Ishikawa (cell line): Measurements from ENCODE around the gene SLC25A45.

Source experiments
- CEBPB ChIP-seq: IDR thresholded peaks from 2 replicates; pipeline ENCODE4 v1.6.1; 2012
- CREB1 ChIP-seq: IDR thresholded peaks from 2 replicates; pipeline ENCODE4 v1.6.1; 2012; ENCODE audit warnings: low read depth
- EGR1 ChIP-seq: IDR thresholded peaks from 2 replicates; pipeline ENCODE4 v1.6.1; 2012
- EP300 ChIP-seq: IDR thresholded peaks from 2 replicates; pipeline ENCODE4 v1.6.1; 2012; ENCODE audit warnings: borderline replicate concordance
- FOXM1 ChIP-seq: IDR thresholded peaks from 2 replicates; pipeline ENCODE4 v1.6.1; 2012; ENCODE audit warnings: low read depth, borderline replicate concordance
- NFIC ChIP-seq: IDR thresholded peaks from 2 replicates; pipeline ENCODE4 v1.6.1; 2012
- RAD21 ChIP-seq: IDR thresholded peaks from 2 replicates; pipeline ENCODE4 v1.6.1; 2012; ENCODE audit warnings: low read depth
- TAF1 ChIP-seq: IDR thresholded peaks from 2 replicates; pipeline ENCODE4 v1.6.1; 2012; ENCODE audit warnings: low read depth, mild to moderate bottlenecking
- TCF12 ChIP-seq: IDR thresholded peaks from 2 replicates; pipeline ENCODE4 v1.6.1; 2012; ENCODE audit warnings: low read depth
- TEAD4 ChIP-seq: IDR thresholded peaks from 2 replicates; pipeline ENCODE4 v1.6.1; 2012
- YY1 ChIP-seq: IDR thresholded peaks from 2 replicates; pipeline ENCODE4 v1.6.1; 2012; ENCODE audit warnings: low read depth
- ZBTB7A ChIP-seq: IDR thresholded peaks from 2 replicates; pipeline ENCODE4 v1.6.1; 2012; ENCODE audit warnings: low read depth
- TF ChIP-seq, protein P1 (sequence below): IDR thresholded peaks from 2 replicates; pipeline ENCODE4 v1.6.1; 2012; ENCODE audit warnings: low read depth, mild to moderate bottlenecking
- TF ChIP-seq, protein P2 (sequence below): IDR thresholded peaks from 2 replicates; pipeline ENCODE4 v1.6.1; 2012
- TF ChIP-seq, protein P3 (sequence below): IDR thresholded peaks from 2 replicates; pipeline ENCODE4 v1.6.1; 2012

The SLC25A45 gene

DNA sequence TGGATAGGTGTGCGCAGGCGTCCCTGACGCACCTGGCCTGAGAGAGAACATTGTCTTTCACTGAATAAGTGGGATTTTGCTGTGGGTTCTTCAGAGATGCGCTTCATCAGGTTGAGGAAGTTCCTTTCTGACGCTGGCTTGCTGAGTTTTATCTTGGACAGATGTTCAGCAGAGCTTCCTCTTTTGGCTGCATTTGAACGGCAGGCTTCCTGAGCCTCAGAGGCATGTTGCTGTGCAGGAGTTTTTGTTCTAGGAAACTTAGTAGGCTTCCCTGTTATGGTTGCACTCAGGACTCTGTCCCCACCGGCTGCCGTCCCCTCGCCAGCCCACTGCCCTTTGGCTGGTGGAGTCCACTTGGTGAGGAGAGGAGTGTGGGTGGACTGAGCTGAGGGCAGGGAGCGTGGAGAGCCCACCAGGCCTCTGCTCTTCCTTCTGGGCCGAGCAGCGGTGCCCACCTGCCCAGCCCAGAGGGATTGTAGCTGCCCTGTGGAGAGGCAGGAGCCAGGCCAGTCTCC lies 21.2 kb upstream of the SLC25A45 start:
- TF ChIP-seq TAF1 (no peak), CREB1 (no peak), NFIC (no peak), TEAD4 (no peak), EP300 (no peak), CEBPB (no peak), EGR1 (no peak), YY1 (no peak), FOXM1 (no peak), ZBTB7A (no peak), TCF12 (no peak), RAD21 (no peak)
- TF ChIP-seq, protein P1, sequence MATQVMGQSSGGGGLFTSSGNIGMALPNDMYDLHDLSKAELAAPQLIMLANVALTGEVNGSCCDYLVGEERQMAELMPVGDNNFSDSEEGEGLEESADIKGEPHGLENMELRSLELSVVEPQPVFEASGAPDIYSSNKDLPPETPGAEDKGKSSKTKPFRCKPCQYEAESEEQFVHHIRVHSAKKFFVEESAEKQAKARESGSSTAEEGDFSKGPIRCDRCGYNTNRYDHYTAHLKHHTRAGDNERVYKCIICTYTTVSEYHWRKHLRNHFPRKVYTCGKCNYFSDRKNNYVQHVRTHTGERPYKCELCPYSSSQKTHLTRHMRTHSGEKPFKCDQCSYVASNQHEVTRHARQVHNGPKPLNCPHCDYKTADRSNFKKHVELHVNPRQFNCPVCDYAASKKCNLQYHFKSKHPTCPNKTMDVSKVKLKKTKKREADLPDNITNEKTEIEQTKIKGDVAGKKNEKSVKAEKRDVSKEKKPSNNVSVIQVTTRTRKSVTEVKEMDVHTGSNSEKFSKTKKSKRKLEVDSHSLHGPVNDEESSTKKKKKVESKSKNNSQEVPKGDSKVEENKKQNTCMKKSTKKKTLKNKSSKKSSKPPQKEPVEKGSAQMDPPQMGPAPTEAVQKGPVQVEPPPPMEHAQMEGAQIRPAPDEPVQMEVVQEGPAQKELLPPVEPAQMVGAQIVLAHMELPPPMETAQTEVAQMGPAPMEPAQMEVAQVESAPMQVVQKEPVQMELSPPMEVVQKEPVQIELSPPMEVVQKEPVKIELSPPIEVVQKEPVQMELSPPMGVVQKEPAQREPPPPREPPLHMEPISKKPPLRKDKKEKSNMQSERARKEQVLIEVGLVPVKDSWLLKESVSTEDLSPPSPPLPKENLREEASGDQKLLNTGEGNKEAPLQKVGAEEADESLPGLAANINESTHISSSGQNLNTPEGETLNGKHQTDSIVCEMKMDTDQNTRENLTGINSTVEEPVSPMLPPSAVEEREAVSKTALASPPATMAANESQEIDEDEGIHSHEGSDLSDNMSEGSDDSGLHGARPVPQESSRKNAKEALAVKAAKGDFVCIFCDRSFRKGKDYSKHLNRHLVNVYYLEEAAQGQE: no peak
- TF ChIP-seq, protein P2, sequence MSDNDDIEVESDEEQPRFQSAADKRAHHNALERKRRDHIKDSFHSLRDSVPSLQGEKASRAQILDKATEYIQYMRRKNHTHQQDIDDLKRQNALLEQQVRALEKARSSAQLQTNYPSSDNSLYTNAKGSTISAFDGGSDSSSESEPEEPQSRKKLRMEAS: no peak
- TF ChIP-seq, protein P3, sequence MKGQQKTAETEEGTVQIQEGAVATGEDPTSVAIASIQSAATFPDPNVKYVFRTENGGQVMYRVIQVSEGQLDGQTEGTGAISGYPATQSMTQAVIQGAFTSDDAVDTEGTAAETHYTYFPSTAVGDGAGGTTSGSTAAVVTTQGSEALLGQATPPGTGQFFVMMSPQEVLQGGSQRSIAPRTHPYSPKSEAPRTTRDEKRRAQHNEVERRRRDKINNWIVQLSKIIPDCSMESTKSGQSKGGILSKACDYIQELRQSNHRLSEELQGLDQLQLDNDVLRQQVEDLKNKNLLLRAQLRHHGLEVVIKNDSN: no peak

DNA sequence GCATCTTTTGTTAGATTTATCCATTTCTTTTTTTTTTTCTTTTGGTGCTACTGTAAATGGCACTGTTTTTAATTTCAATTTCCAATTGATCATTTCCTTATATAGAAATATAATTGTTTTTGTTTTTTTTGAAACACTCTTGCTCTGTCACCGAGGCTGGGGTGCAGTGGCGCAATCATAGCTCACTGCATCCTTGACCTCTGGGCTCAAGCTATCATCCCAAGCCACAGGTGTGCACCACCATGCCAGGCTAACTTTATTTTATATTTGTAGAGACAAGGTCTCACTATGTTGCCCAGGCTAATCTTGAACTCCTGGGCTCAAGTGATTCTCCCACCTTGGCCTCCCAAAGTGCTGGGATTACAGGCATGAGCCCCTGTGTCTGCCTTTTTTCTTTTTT lies 20.3 kb upstream of the SLC25A45 start:
- TF ChIP-seq EP300: no peak
- no peak for TF ChIP-seq RAD21
- TF ChIP-seq NFIC: no peak
- TF ChIP-seq TCF12: no peak
- TF ChIP-seq, protein P1: no peak
- TF ChIP-seq, protein P2: no peak
- TF ChIP-seq EGR1: no peak
- TF ChIP-seq ZBTB7A: no peak
- no peak for TF ChIP-seq YY1
- TF ChIP-seq, protein P3: no peak

DNA sequence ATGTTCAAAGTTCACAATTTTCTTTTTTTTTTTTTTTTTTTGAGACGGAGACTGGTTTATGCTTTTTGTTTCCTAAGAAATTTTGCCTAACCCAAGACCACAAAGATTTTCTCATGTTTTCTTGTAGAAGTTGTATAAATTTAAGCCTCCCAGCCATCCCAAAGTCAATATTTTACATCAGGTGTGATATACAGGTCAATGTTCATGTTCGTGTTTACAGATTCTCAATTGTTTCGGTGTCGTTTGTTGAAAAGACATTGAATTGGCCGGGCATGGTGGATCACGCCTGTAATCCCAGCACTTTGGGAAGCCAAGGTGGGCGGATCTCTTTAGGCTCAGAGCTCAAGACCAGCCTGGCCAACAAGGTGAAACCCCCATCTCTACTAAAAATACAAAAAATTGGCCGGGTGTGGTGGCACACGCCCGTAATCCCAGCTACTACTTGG lies 19.4 kb upstream of the SLC25A45 start:
- TF ChIP-seq TEAD4 (no peak), CREB1 (no peak), TAF1 (no peak), TCF12 (no peak)
- TF ChIP-seq, protein P2: no peak
- TF ChIP-seq, protein P1: no peak

DNA sequence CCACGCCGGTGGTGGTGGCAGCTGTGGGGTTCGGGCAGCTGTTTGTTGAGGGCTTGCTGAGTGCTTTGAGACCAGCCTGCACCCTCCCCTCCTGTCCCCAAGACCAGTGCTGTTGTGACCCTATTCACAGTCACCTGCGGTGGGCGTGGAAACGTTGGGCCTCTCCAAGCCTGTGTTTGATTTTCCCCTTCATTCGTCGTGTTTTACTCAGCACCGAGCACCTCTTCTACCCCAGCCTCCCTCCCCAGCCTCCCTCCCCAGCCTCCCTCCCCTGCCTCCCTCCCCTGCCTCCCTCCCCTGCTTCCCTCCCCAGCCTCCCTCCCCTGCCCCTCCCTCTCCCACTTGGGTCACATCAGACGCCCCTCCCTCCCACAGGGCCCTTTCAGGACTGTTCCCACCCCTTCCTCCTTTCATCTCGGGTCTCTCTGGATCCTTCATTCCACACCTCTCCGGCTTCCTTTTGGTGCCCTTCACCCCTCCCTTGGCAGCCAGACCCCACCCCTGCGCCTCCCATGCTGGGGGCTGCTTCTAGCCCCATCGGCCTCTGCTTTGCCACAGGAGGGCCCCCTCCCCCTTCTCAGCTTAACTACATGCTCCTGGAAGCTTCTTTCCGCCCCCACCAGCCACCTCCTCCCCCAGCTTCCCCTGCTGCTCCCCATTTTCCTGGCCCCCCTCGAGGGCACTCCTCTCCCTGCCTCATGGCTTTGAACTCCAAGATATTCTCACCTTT lies 18.8 kb upstream of the SLC25A45 start:
- TF ChIP-seq YY1 (no peak), CEBPB (no peak), TCF12 (no peak), FOXM1 (no peak), ZBTB7A (no peak), NFIC (no peak), EP300 (no peak), EGR1 (no peak), TEAD4 (no peak), RAD21 (no peak), TAF1 (no peak), CREB1 (no peak)
- TF ChIP-seq, protein P2: no peak
- TF ChIP-seq, protein P1: no peak
- TF ChIP-seq, protein P3: no peak
